SK-N-SH (cell line): ENCODE measurements around the gene FBXO34.
"Not testable (repeated sequence)": the region's sequence is repeated elsewhere in the genome, so short reads cannot be mapped to it uniquely, and the experiment has no call there.

Experiments used
- CTCF ChIP-seq: fragments of 200-600 bp; sonication (generic); IDR thresholded peaks from 2 replicates; pipeline ENCODE4 v1.6.1; 2017; ENCODE audit warnings: antibody characterized with exemption, mild to moderate bottlenecking, moderate library complexity
- ELF1 ChIP-seq: IDR thresholded peaks from 2 replicates; pipeline ENCODE4 v1.4.0; 2012
- EP300 ChIP-seq, 2 experiments: IDR thresholded peaks; 2 replicates each; pipeline versions ENCODE4 v1.4.0 to v1.6.1; 2012; ENCODE audit warnings: borderline replicate concordance in 1 of 2, low read depth in 1 of 2, low read length in 1 of 2
- GABPA ChIP-seq: IDR thresholded peaks from 2 replicates; pipeline ENCODE4 v1.4.0; 2012; ENCODE audit warnings: low read depth, mild to moderate bottlenecking
- JUND ChIP-seq: IDR thresholded peaks from 2 replicates; pipeline ENCODE4 v1.4.0; 2012
- MXI1 ChIP-seq: IDR thresholded peaks from 2 replicates; pipeline ENCODE4 v1.6.1; 2012; ENCODE audit warnings: mild to moderate bottlenecking, low read depth, low read length, improper control_type of control experiment
- NFIC ChIP-seq: IDR thresholded peaks from 2 replicates; pipeline ENCODE4 v1.4.0; 2012; ENCODE audit warnings: borderline replicate concordance
- POLR2AphosphoS5 ChIP-seq: IDR thresholded peaks from 2 replicates; pipeline ENCODE4 v1.6.1; 2012; ENCODE audit warnings: low read depth, low read length
- RAD21 ChIP-seq: IDR thresholded peaks from 2 replicates; pipeline ENCODE4 v1.6.1; 2012; ENCODE audit warnings: mild to moderate bottlenecking, low read length
- TCF12 ChIP-seq: IDR thresholded peaks from 2 replicates; pipeline ENCODE4 v1.4.0; 2012
- ZBTB33 ChIP-seq: IDR thresholded peaks from 2 replicates; pipeline ENCODE4 v1.4.0; 2012; ENCODE audit warnings: low read depth, borderline replicate concordance
- TF ChIP-seq, protein P1 (sequence below): fragments of 150-350 bp; IDR thresholded peaks from 2 replicates; pipeline ENCODE4 v1.6.1; 2016; ENCODE audit warnings: mild to moderate bottlenecking, low read depth, low read length

GRCh38 chr14:55383056-55383466, 111.8 kb downstream of the FBXO34 start:
- TF ChIP-seq POLR2AphosphoS5; GABPA; CTCF; JUND; MXI1; ZBTB33; EP300 (IDR thresholded peaks at IDR 0.05; ENCODE audit: borderline replicate concordance in 1 of 2, low read depth in 1 of 2, low read length in 1 of 2); TCF12; NFIC; RAD21; ELF1: not testable (repeated sequence)
- TF ChIP-seq, protein P1, sequence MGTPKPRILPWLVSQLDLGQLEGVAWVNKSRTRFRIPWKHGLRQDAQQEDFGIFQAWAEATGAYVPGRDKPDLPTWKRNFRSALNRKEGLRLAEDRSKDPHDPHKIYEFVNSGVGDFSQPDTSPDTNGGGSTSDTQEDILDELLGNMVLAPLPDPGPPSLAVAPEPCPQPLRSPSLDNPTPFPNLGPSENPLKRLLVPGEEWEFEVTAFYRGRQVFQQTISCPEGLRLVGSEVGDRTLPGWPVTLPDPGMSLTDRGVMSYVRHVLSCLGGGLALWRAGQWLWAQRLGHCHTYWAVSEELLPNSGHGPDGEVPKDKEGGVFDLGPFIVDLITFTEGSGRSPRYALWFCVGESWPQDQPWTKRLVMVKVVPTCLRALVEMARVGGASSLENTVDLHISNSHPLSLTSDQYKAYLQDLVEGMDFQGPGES: not testable (repeated sequence)
